Activated naive CD4-positive, alpha-beta T cell treated with anti-CD3 and anti-CD28 coated beads, Interleukin-2, amount 50 U/mL, for 72 hours (primary cell): ENCODE data around the gene KCNMB4. TPM values are rescaled to one million over a fixed set of nuclear protein-coding genes. Genes with fewer than 3 reads are reported as not detected.
A peak's percentile ranks its signal among the peaks of the same experiment; 100 is the strongest.

Source experiments
- ATAC-seq, 2 donors: fragments of 150-1000 bp; cut with Tn5 transposase; 2 replicates each; pipeline ENCODE4 v1.10.0; 2021; ENCODE audit warnings: mild to moderate bottlenecking in 2 of 2, moderate library complexity in 2 of 2
- DNase-seq, 2 donors: peaks; one replicate each; pipeline ENCODE4 v3.0.0; 2021 to 2022; ENCODE audit warnings: low spot score in 2 of 2
- H3K27ac Mint-ChIP-seq, 2 donors: one replicate each; pipeline ENCODE4 v1.8.0; 2022; ENCODE audit warnings: mild to moderate bottlenecking in 2 of 2, mixed read lengths in 2 of 2
- H3K36me3 Mint-ChIP-seq, 2 donors: one replicate each; pipeline ENCODE4 v1.8.0; 2022; ENCODE audit warnings: mixed read lengths in 2 of 2
- H3K9me3 Mint-ChIP-seq, 2 donors: one replicate each; pipeline ENCODE4 v1.8.0; 2022; ENCODE audit warnings: mixed read lengths in 2 of 2
- total RNA-seq, 2 donors: library from RNA; stranded (reverse); gene quantifications; one replicate each; pipeline ENCODE4 v1.2.3, GENCODE V29; 2022

The KCNMB4 gene, protein sequence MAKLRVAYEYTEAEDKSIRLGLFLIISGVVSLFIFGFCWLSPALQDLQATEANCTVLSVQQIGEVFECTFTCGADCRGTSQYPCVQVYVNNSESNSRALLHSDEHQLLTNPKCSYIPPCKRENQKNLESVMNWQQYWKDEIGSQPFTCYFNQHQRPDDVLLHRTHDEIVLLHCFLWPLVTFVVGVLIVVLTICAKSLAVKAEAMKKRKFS
- 1 to 10 TPM; 1.0 to 1.3 TPM for total RNA-seq

DNA sequence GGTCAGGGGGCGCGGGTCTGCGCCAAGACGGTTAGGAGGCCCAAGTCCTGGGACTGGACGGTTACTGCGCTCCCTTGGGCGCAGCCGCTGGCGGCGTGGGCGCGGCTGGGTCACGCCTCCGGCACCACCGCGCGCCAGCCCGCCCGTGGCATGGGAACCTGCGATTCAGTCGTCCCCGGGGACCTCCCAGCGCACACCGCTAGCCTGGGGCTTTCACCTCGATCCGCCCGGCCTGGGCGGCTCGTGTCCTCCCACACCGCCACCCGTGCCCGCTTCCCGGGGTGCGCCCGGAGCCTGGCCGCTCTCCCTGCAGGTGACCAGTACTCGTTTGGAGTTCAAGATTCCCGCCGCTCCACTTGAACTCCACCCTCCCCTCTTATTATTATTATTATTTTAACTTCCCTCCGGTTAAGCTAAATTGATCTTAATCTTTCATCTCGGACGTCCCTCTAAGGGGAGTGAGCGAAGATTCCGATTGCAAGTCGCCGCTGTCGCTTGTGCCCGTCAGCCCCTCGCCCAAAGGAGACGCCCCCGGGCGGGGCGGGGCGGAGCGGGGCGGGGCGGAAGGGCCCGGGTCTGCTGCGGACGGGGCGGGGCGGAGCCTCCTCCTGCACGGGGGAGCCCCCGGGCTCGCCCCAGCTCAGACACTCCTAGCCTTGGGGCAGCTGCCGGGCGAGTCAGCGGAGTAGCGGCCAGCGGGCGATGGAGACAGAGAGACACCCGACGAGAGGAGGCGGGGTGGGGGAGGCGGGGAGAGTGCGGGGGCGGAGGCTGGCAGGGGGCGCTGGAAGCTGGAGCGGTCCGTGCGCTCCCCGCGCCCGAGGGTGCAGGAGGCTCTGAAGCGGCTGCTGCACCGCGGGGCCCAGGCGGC is at the start of gene KCNMB4:
KCNMB4 (plus strand) TSS at position 643 of the 871 bp plus-strand sequence. CDS start 445 bp downstream, outside the sequence.
- peak; percentile 92 to 95 for ATAC-seq
- no peaks in the 10 kb centered on the region for H3K9me3 Mint-ChIP-seq
- DNase-seq = peak; percentile 85 to 88
- H3K27ac Mint-ChIP-seq = peak within 1 kb of the TSS; percentile 44 to 88
- peaks cover 0 to 9% of the 10 kb centered on the region in 2 donors for H3K36me3 Mint-ChIP-seq

DNA sequence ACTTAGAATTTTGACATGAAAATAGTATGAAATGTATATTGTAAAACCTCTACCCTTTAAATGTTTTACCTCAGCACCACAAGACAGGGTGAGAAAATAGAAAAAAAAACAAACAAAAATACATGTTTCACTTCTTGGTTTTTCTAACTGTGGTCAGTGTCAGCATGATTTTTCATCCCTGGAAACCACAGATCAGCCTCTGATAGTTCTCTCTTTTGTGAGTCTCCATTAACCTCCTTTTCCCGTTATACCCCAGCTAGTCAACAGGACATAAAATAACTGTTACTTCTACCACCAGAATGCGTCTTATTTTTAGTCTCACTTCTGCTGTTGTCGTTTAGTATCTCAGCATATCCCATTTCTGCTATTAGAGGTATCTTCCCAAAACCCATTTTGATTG is 48.3 kb upstream of the KCNMB4 start:
- no peak for DNase-seq
- H3K36me3 Mint-ChIP-seq = no peaks in the 10 kb centered on the region
- ATAC-seq = peak in 1 of 2 donors; percentile 26
- H3K27ac Mint-ChIP-seq = peak overlapping the region in 1 of 2 donors; percentile 4
- no peaks in the 10 kb centered on the region for H3K9me3 Mint-ChIP-seq

DNA sequence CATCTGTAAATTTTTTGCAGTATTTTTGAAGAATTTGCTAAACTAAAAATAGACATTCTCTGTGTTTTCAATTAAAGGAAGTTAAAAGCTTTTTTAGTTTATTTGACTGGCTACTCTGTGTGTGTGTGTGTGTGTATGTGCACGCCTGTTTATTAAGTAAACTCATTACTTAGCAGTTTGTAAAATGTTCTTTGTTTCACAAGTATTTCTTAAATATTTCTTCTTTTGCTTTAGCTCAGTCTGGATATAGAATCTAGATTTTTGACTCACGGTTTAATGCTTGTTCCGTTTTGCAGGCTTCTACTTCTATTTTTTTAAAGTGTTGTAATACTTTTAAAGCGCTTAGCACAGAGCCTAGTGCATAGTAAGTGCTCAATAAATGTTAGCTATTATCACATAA is 46.5 kb upstream of the KCNMB4 start:
- Mint-ChIP-seq H3K27ac (no peak overlapping the region), H3K36me3 (peaks cover 0 to 7% of the 10 kb centered on the region in 2 donors), H3K9me3 (no peaks in the 10 kb centered on the region)
- DNase-seq (no peak), ATAC-seq (no peak)

DNA sequence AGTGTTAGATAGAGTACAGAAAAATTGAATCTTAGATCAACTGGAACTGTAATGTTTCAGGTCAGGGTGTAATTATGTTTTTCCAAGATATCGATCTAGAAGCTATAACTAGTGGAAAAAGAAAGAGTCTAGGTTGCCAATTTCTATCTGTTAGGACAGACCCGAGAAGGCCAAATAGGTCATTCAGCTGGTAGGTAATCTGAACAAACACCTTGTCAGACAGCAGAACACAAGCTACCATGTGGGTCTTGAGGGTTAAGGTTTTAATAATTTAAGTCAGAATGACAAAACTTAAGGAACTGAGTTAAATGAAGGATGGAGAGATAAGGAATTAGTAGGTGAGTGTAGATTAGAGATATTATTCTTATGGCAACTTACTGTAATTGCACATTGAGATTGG is 44.9 kb upstream of the KCNMB4 start:
- DNase-seq = no peak
- Mint-ChIP-seq H3K9me3 (no peaks in the 10 kb centered on the region), H3K27ac (no peak overlapping the region), H3K36me3 (peaks cover 0 to 15% of the 10 kb centered on the region in 2 donors)
- ATAC-seq = no peak

DNA sequence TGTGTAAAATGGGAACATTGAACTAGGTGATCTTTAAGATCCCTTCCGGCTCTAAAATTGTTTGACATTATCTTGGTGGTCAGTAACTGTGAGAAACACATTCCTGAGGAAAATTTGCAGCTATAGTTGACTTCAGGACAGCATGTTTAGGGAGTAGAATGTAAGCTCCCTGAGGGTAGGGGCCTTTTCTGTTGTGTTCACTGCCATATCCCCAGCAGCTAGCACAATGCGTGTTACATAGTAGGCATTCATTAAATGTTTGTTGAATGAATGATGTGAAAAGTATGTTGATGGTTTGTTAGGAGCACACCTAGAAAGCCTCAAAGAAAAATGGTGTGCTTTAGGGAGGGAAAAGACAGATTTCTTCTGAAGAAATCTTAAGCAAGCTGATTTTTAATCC is 38.5 kb upstream of the KCNMB4 start:
- peaks cover 0 to 6% of the 10 kb centered on the region in 2 donors for H3K9me3 Mint-ChIP-seq
- no peak overlapping the region for H3K27ac Mint-ChIP-seq
- DNase-seq (no peak), ATAC-seq (no peak)
- peaks cover 8 to 34% of the 10 kb centered on the region in 2 donors for H3K36me3 Mint-ChIP-seq

DNA sequence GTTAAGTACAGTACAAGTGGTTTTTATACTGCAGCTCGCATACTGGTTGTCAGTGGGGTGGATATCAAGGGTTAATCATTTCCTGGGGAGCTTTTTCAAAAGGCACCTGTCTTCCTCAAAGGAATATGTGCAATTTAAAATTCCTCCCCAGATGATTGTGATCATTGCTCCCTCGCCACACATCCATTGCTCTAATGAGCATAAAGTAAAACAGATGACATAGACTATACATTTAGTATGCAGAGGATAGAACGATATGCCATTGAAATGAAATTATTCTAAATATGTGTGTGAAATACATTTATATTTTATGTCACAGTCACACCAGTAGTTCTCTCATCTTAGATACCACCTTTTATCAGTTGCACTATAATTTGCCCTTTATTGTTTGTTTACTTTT is 36.4 kb upstream of the KCNMB4 start:
- Mint-ChIP-seq H3K36me3 (peaks cover 8 to 26% of the 10 kb centered on the region in 2 donors), H3K27ac (no peak overlapping the region), H3K9me3 (peaks cover 0 to 6% of the 10 kb centered on the region in 2 donors)
- DNase-seq (no peak), ATAC-seq (no peak)

DNA sequence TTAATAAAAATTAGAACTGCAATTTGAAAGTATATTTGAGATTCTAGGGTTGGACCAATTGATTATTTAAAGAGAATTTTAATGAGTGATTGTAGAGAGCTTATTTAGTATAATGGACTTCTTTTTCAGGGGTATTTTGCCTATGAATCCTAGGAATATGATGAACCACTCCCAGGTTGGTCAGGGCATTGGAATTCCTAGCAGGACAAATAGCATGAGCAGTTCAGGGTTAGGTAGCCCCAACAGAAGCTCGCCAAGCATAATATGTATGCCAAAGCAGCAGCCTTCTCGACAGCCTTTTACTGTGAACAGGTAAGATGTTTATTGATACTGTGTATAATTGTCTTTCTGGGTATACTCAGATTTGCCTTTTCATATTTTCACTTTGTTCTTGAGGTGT is 35.9 kb upstream of the KCNMB4 start:
- DNase-seq = no peak
- Mint-ChIP-seq H3K27ac (no peak overlapping the region), H3K9me3 (peaks cover 0 to 6% of the 10 kb centered on the region in 2 donors), H3K36me3 (peaks cover 8 to 22% of the 10 kb centered on the region in 2 donors)
- no peak for ATAC-seq

DNA sequence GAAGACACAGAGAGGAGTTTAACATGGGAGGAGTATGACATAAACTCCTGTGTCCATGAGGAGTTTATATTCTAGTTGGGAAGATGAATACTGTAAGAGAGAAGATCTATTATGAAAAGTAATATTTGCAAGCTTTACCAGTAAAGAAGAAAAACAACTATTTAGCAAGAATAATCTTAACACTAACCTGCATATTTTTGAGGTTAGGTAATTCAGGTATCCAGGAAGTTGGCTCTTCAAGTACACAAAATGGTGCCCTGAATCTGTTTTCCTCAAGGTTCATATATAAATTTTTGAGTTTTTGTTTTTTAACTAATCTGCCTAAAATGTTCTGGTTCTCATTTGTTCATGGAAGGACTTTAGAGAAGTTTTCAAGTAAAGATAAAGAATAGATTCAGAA is 33.9 kb upstream of the KCNMB4 start:
- peaks cover 0 to 1% of the 10 kb centered on the region in 2 donors for H3K9me3 Mint-ChIP-seq
- no peak for DNase-seq
- no peak for ATAC-seq
- peaks cover 4 to 14% of the 10 kb centered on the region in 2 donors for H3K36me3 Mint-ChIP-seq
- H3K27ac Mint-ChIP-seq = no peak overlapping the region

DNA sequence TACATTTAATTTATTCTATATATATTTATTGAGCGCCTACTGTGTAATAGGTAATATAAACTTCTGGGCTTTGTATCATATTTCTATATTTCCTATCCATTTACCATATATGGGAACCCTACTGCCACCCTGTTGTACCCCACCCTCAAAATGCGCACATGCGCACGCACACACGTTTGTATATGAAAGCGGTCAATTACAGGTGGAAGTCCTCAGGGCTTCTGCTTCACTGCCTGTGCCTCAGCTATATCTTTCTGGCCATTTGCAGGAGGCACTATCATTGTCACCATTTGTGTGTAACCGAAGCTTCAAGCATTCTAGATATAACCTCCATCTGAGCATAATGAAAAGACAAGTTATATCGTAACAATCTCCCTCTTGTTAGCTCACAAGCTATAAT is 31.3 kb upstream of the KCNMB4 start:
- Mint-ChIP-seq H3K27ac (no peak overlapping the region), H3K36me3 (peaks cover 11 to 13% of the 10 kb centered on the region in 2 donors), H3K9me3 (no peaks in the 10 kb centered on the region)
- DNase-seq (no peak), ATAC-seq (no peak)

DNA sequence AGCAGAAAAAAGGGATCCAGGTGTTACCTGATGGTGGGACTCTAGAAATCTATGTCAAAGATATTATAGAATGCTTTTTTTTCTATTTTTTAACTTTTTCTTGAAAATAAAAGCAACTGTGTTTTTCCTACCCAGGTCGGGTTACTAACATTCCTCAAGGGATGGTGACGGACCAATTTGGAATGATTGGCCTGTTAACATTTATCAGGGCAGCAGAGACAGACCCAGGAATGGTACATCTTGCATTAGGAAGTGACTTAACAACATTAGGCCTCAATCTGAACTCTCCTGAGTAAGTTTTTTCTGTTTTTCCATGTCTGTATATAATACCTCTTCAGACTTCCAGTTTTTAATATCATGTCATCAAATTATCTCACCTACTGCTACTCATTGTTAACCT is 27.6 kb upstream of the KCNMB4 start:
- Mint-ChIP-seq H3K9me3 (no peaks in the 10 kb centered on the region), H3K27ac (peak overlapping the region in 1 of 2 donors; percentile 11), H3K36me3 (peaks cover 20 to 29% of the 10 kb centered on the region in 2 donors)
- no peak for ATAC-seq
- DNase-seq = no peak

DNA sequence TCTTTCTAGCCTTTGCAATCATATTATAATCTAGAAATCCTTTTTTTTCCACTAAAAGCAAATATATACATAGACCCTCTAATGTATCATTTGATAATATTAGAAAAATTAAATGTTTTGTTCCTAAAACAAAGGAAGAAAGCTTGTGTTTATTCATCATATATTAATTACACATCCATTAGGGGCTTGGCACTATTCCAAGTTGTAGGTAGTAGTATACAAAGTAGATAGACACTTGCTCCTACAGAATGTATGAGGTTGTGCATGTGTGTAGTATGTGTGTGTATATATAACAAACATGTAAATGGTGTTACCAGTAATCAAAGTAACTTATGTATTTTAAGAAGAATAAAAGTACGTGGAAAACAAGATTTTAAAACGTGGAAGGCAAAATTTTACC is 15.0 kb upstream of the KCNMB4 start:
- Mint-ChIP-seq H3K9me3 (no peaks in the 10 kb centered on the region), H3K27ac (no peak overlapping the region), H3K36me3 (peaks cover 0 to 13% of the 10 kb centered on the region in 2 donors)
- DNase-seq (no peak), ATAC-seq (no peak)

DNA sequence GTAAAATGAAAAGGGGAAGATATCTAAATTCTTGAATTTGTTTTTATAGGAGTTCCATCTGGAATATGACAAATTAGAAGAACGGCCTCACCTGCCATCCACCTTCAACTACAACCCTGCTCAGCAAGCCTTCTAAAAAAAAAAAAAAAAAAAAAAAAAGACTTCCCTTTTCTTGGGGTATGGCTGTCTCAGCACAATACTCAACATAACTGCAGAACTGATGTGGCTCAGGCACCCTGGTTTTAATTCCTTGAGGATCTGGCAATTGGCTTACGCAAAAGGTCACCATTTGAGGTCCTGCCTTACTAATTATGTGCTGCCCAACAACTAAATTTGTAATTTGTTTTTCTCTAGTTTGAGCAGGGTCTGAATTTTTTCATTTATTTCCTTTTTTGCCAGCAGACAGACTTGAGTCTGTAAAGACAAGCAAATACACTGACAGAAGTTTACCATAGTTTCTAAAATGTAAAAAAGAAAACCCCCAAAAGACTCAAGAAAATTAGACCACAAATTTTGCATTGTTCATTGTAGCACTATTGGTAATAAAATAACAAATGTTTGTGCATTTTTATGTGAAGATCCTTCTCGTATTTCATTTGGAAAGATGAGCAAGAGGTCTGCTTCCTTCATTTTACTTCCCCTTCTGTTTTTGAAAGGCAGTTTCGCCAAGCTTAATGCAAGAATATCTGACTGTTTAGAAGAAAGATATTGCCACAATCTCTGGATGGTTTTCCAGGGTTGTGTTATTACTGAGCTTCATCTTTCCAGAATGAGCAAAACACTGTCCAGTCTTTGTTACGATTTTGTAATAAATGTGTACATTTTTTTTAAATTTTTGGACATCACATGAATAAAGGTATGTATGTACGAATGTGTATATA is 12.1 kb upstream of the KCNMB4 start:
- no peak for ATAC-seq
- H3K27ac Mint-ChIP-seq = no peak overlapping the region
- no peak for DNase-seq
- H3K36me3 Mint-ChIP-seq = peaks cover 0 to 13% of the 10 kb centered on the region in 2 donors
- H3K9me3 Mint-ChIP-seq = no peaks in the 10 kb centered on the region

DNA sequence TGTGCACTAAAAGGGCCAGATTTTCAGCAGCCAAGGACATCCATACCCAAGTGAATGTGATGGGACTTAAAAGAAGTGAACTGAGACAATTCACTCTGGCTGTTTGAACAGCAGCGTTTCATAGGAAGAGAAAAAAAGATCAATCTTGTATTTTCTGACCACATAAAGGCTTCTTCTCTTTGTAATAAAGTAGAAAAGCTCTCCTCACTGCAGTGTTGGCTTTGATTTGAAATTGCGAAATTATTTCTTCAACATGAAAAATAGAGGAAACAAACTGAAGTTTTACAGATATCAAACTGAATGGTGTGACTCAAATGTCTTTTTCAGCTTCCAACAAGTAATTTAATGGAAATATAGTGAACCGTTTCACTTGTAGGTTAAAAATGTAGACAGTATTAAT is 11.3 kb upstream of the KCNMB4 start:
- ATAC-seq (no peak), DNase-seq (no peak)
- Mint-ChIP-seq H3K9me3 (no peaks in the 10 kb centered on the region), H3K27ac (no peak overlapping the region), H3K36me3 (peaks cover 0 to 13% of the 10 kb centered on the region in 2 donors)

DNA sequence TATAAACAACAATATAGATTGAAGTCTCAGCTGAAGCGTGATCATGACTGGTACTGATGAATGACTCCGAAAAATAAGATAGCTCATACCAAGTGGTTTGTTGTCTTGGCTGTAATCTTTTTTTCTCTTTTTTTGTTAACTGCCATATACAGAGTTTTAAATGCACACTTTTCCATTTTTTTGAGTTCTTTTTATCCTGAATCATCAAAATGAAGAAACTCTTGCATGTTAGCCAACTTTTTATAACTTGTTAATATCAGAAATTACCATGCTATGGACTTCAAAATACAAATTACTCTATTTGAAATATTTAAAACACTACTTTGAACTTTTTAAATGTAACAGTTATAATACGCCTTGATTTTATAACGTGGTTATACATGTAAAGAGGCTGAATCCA is 10.1 kb upstream of the KCNMB4 start:
- no peak for DNase-seq
- Mint-ChIP-seq H3K27ac (no peak overlapping the region), H3K36me3 (peaks cover 0 to 13% of the 10 kb centered on the region in 2 donors), H3K9me3 (no peaks in the 10 kb centered on the region)
- no peak for ATAC-seq

DNA sequence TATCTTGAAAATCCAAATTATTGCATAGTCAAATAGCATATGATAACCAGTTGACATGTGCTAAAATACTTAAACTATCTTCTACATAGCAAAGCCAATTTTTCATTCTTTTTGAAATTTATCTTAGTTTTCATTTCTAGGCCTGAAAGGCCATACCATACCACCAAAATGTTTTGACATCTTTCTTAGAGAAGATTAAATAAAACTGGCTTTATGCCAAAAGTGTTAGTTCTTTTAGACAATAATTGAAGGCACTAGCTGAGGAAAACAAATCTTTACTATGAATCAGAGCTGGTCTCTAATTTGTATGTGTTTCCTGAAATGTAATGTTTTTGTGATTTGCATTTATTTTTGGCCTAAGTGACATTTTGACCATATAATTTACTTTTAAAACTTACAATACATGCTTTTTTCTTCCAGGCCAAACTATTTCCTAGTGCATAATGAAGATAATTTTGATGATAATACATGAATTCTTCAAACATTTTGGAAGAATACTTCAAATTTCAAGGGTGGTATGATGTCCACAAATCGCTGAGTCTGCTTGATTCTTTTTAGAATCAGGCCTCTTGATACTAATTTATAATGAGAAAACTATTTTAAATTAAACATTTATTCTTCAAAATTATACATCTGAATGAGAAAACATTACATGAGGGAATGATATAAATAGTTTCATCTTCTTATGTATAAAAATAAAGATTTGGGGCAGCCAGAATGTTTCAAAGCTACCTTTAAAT is 6.5 kb upstream of the KCNMB4 start:
- H3K36me3 Mint-ChIP-seq = peaks cover 0 to 5% of the 10 kb centered on the region in 2 donors
- no peak for ATAC-seq
- H3K27ac Mint-ChIP-seq = no peak overlapping the region
- no peak for DNase-seq
- H3K9me3 Mint-ChIP-seq = no peaks in the 10 kb centered on the region

DNA sequence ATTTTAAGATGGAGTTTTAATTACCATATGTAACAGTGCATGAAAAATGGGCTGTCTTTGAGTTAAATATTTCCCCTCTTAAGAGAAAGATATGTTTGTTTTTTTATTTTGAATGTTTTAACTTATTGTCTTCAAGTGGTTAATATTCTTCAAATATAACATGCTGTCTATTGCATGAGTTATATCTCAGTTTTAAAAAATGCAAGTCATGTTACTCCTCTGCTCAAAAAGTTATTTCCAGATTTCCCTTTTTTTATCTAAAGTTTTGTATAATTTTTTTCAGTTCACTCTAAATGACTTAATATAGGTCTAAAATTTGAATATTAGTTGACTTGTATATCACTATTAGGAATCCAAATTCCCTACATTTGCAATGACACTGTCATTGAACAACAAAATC is 5.9 kb upstream of the KCNMB4 start:
- Mint-ChIP-seq H3K9me3 (no peaks in the 10 kb centered on the region), H3K36me3 (no peaks in the 10 kb centered on the region), H3K27ac (no peak overlapping the region)
- ATAC-seq (no peak), DNase-seq (no peak)
